Endothelial cell (in vitro differentiated cells): ENCODE measurements around the gene SLC37A2. TPM values are rescaled to one million over a fixed set of nuclear protein-coding genes. Genes with fewer than 3 reads are reported as not detected.

ENCODE experiments used
- DNase-seq: peaks from one replicate; pipeline ENCODE4 v3.0.0; 2021; ENCODE audit warnings: low spot score
- H3K27ac Mint-ChIP-seq: one replicate; pipeline ENCODE4 v1.8.0; 2021; ENCODE audit warnings: mixed read lengths, inconsistent platforms; ENCODE audit not compliant: unreplicated experiment
- H3K27me3 Mint-ChIP-seq: one replicate; pipeline ENCODE4 v1.8.0; 2021; ENCODE audit warnings: mild to moderate bottlenecking, moderate library complexity, mixed read lengths, inconsistent platforms; ENCODE audit not compliant: unreplicated experiment
- H3K36me3 Mint-ChIP-seq: one replicate; pipeline ENCODE4 v1.8.0; 2021; ENCODE audit warnings: mild to moderate bottlenecking, low read depth, mixed read lengths, inconsistent platforms; ENCODE audit not compliant: unreplicated experiment
- H3K4me1 Mint-ChIP-seq: one replicate; pipeline ENCODE4 v1.8.0; 2021; ENCODE audit warnings: mild to moderate bottlenecking, mixed read lengths, inconsistent platforms; ENCODE audit not compliant: unreplicated experiment
- H3K4me3 Mint-ChIP-seq: one replicate; pipeline ENCODE4 v1.8.0; 2021; ENCODE audit warnings: mild to moderate bottlenecking, mixed read lengths, inconsistent platforms; ENCODE audit not compliant: unreplicated experiment
- H3K9me3 Mint-ChIP-seq: one replicate; pipeline ENCODE4 v1.8.0; 2021; ENCODE audit warnings: mixed read lengths, inconsistent platforms; ENCODE audit not compliant: unreplicated experiment
- CTCF ChIP-seq: fragments of 200-600 bp; sonication (generic); IDR thresholded peaks from one replicate; pipeline ENCODE4 v1.5.0; 2021; ENCODE audit warnings: antibody characterized with exemption; ENCODE audit not compliant: unreplicated experiment
- total RNA-seq: library from RNA; stranded (reverse); fragmentation: NEBNext Ultra II Directional; extraction: Animal tissue kit (Norgen Biotek cat#: 25700); gene quantifications from one replicate; pipeline ENCODE4 v1.2.1, GENCODE V29; 2021; ENCODE audit not compliant: unreplicated experiment

Gene SLC37A2
- total RNA-seq, 1 donor from 2014 or later = 0.49 TPM

- no peak for TF ChIP-seq CTCF
These were observed 72.9 kb downstream of the SLC37A2 start for GRCh38 chr11:125136001-125136400.

GRCh38 chr11:125138966-125139365 lies 75.9 kb downstream of the SLC37A2 start:
- H3K4me1 Mint-ChIP-seq = peaks cover 34% of the 10 kb centered on the region
- H3K4me3 Mint-ChIP-seq = no peak overlapping the region
- no peak for TF ChIP-seq CTCF
- no peaks in the 10 kb centered on the region for H3K9me3 Mint-ChIP-seq
- no peaks in the 10 kb centered on the region for H3K36me3 Mint-ChIP-seq
- H3K27me3 Mint-ChIP-seq = peaks cover 2% of the 10 kb centered on the region
- no peak overlapping the region for H3K27ac Mint-ChIP-seq
- DNase-seq = no peak

More at GRCh38 chr11:125136001-125136400, 72.9 kb downstream of the SLC37A2 start:
- H3K27ac Mint-ChIP-seq = no peak overlapping the region
- no peak overlapping the region for H3K4me3 Mint-ChIP-seq
- H3K36me3 Mint-ChIP-seq = no peaks in the 10 kb centered on the region
- H3K4me1 Mint-ChIP-seq = peaks cover 27% of the 10 kb centered on the region
- no peaks in the 10 kb centered on the region for H3K27me3 Mint-ChIP-seq
- no peaks in the 10 kb centered on the region for H3K9me3 Mint-ChIP-seq
- no peak for DNase-seq

GRCh38 chr11:125139778-125140177 lies 76.7 kb downstream of the SLC37A2 start:
- H3K36me3 Mint-ChIP-seq = no peaks in the 10 kb centered on the region
- no peak for DNase-seq
- no peak for TF ChIP-seq CTCF
- H3K27me3 Mint-ChIP-seq = peaks cover 2% of the 10 kb centered on the region
- peak overlapping the region; percentile 14 for H3K27ac Mint-ChIP-seq
- H3K9me3 Mint-ChIP-seq = no peaks in the 10 kb centered on the region
- peaks cover 34% of the 10 kb centered on the region for H3K4me1 Mint-ChIP-seq
- no peak overlapping the region for H3K4me3 Mint-ChIP-seq

Other genes with a start within 250 kb of the SLC37A2 start
- gene ROBO3, start 197.9 kb upstream of the SLC37A2 start, total RNA-seq = 40.0 TPM
- 28.8 TPM for gene ROBO4, start 165.4 kb upstream of the SLC37A2 start, total RNA-seq
- not detected for gene HEPN1, start 144.1 kb upstream of the SLC37A2 start, total RNA-seq
- gene HEPACAM, start 127.3 kb upstream of the SLC37A2 start, total RNA-seq = 0.08 TPM
- 2.4 TPM for gene CCDC15, start 109.1 kb upstream of the SLC37A2 start, total RNA-seq
- gene TMEM218, start 48.3 kb downstream of the SLC37A2 start, total RNA-seq = 11.4 TPM
- gene PKNOX2, start 101.4 kb downstream of the SLC37A2 start, total RNA-seq = 41.8 TPM